OCI-LY7 (cell line): ENCODE measurements around the gene NHLRC2.

Experiments used
- CTCF ChIP-seq: fragments of 200-600 bp; sonication (generic); conservative IDR thresholded peaks from 2 replicates; pipeline ENCODE4 v1.5.1; 2014; ENCODE audit warnings: mild to moderate bottlenecking, antibody characterized with exemption, low read length, moderate library complexity, mixed read lengths
- EZH2phosphoT487 ChIP-seq: fragments of 200-600 bp; sonication (generic); IDR thresholded peaks from 2 replicates; pipeline ENCODE4 v1.6.1; 2018; ENCODE audit warnings: low read depth, borderline replicate concordance, mild to moderate bottlenecking, mixed run types, antibody characterized with exemption, low read length, moderate library complexity, mixed read lengths

DNA sequence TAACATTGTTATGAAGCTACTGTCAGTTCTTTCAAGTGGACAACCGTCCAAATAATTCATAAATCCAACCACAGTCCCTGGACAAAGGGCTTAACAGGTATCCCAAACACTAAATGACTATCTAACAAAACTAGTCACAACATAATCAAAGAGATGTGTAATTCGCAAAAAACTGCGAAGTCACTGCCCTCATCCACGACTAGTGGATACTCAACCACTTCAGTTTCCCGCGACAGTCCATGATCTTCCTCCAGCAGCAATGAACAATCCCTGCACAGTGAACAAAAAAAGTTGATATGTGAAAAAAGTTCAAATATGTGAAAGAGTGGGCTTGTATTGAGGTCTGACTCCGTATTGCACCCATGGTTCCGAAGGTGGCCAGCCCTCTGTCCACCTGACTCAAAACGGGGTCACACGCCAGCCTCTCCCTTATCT is 866 bp upstream of the NHLRC2 start:
- TF ChIP-seq CTCF, result no peak
- no peak for TF ChIP-seq EZH2phosphoT487
